Sigmoid colon (tissue), 4 donors: ENCODE results near the gene TMEM9B.

Experiments used
- EP300 ChIP-seq, 4 donors: sonication (generic); formaldehyde crosslinking; IDR thresholded peaks; one replicate each; pipeline ENCODE4 v1.6.1; 2017; ENCODE audit warnings: antibody characterized with exemption in 4 of 4
- POLR2A ChIP-seq, 2 donors: fragments of 450-650 bp; IDR thresholded peaks; one replicate each; pipeline ENCODE4 v1.6.1; 2016; ENCODE audit warnings: antibody characterized with exemption in 2 of 2, mild to moderate bottlenecking in 2 of 2, moderate library complexity in 2 of 2
- TF ChIP-seq, protein P1 (sequence below), 4 experiments: fragments of 450-650 bp in 3 of 4; fragments of 200-600 bp in 1 of 4; IDR thresholded peaks; one replicate each; pipeline ENCODE4 v1.5.1; 2016 to 2019; ENCODE audit warnings: antibody characterized with exemption in 4 of 4, mild to moderate bottlenecking in 3 of 4, moderate library complexity in 2 of 4

- TF ChIP-seq, protein P1, sequence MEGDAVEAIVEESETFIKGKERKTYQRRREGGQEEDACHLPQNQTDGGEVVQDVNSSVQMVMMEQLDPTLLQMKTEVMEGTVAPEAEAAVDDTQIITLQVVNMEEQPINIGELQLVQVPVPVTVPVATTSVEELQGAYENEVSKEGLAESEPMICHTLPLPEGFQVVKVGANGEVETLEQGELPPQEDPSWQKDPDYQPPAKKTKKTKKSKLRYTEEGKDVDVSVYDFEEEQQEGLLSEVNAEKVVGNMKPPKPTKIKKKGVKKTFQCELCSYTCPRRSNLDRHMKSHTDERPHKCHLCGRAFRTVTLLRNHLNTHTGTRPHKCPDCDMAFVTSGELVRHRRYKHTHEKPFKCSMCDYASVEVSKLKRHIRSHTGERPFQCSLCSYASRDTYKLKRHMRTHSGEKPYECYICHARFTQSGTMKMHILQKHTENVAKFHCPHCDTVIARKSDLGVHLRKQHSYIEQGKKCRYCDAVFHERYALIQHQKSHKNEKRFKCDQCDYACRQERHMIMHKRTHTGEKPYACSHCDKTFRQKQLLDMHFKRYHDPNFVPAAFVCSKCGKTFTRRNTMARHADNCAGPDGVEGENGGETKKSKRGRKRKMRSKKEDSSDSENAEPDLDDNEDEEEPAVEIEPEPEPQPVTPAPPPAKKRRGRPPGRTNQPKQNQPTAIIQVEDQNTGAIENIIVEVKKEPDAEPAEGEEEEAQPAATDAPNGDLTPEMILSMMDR (IDR thresholded peaks at IDR 0.05) = no peak
- TF ChIP-seq EP300 (IDR thresholded peaks at IDR 0.05) = no peak
- TF ChIP-seq POLR2A (IDR thresholded peaks at IDR 0.05) = no peak
Measured at GRCh38 chr11:8973121-8973520, 8.9 kb upstream of the TMEM9B start.
